Esophagus muscularis mucosa (tissue), 4 donors: ENCODE data around the gene DLG5. TPM values are rescaled to one million over a fixed set of nuclear protein-coding genes. Genes with fewer than 3 reads are reported as not detected.

Experiments used
- DNase-seq: peaks from one replicate; pipeline ENCODE4 v3.0.0-alpha.2; 2017; ENCODE audit errors: extremely low spot score
- H3K27ac ChIP-seq, 4 donors: fragments of 200-600 bp; sonication (generic); replicated peaks in 1 of 4; 1 replicate in 3 of 4; 2 replicates in 1 of 4; pipeline ENCODE4 v1.5.1; 2016 to 2019; ENCODE audit warnings: mild to moderate bottlenecking in 1 of 4
- H3K27me3 ChIP-seq, 4 donors: fragments of 200-600 bp; sonication (generic); one replicate each; pipeline versions ENCODE4 v1.5.1 to v1.6.0; 2016 to 2019
- H3K36me3 ChIP-seq, 4 donors: fragments of 200-600 bp; sonication (generic); one replicate each; pipeline ENCODE4 v1.5.1; 2016 to 2019
- H3K4me1 ChIP-seq, 4 donors: fragments of 200-600 bp; sonication (generic); one replicate each; pipeline ENCODE4 v1.5.1; 2016 to 2019
- H3K4me3 ChIP-seq, 4 donors: fragments of 200-600 bp; sonication (generic); 1 replicate in 2 of 4; 2 replicates in 2 of 4; pipeline ENCODE4 v1.5.1; 2016 to 2019; ENCODE audit warnings: mild to moderate bottlenecking in 4 of 4, moderate library complexity in 1 of 4
- H3K9me3 ChIP-seq, 4 donors: fragments of 200-600 bp; sonication (generic); 1 replicate in 3 of 4; 2 replicates in 1 of 4; pipeline ENCODE4 v1.5.1; 2016 to 2019
- EP300 ChIP-seq: sonication (generic); formaldehyde crosslinking; IDR thresholded peaks from one replicate; pipeline ENCODE4 v1.6.1; 2017; ENCODE audit warnings: antibody characterized with exemption
- POLR2A ChIP-seq: fragments of 450-650 bp; IDR thresholded peaks from one replicate; pipeline ENCODE4 v1.6.1; 2017; ENCODE audit warnings: antibody characterized with exemption, moderate library complexity, mild to moderate bottlenecking, low read depth
- POLR2AphosphoS5 ChIP-seq, 2 donors: sonication (generic); formaldehyde crosslinking; IDR thresholded peaks; one replicate each; pipeline ENCODE4 v1.6.1; 2017; ENCODE audit warnings: antibody characterized with exemption in 2 of 2
- WGBS: methylation state at CpG from one replicate; pipeline ENCODE4 v1.1.5; 2018; 5-methylcytosine and 5-hydroxymethylcytosine counted together
- intact Hi-C: fragments of 100-400 bp; cut with DNase I; formaldehyde crosslinking; loops from one replicate; pipeline ENCODE4 v1.15.1; 2023
- total RNA-seq, 4 donors: library from RNA; depleted of rRNA; stranded (reverse); fragments of >200 nt; gene quantifications; one replicate each; pipeline versions ENCODE4 v1.1.0 to v1.2.1, GENCODE V29; 2016
- TF ChIP-seq, protein P1 (sequence below), 3 experiments: fragments of 200-600 bp in 2 of 3; fragments of 450-650 bp in 1 of 3; sonication (generic) in 2 of 3; IDR thresholded peaks; one replicate each; pipeline ENCODE4 v1.5.1; 2017 to 2019; ENCODE audit warnings: antibody characterized with exemption in 3 of 3, mild to moderate bottlenecking in 2 of 3, moderate library complexity in 1 of 3

DLG5 gene
- total RNA-seq, 4 donors from 2014 or later = 55.7 to 120 (median 76.6) TPM

DNA sequence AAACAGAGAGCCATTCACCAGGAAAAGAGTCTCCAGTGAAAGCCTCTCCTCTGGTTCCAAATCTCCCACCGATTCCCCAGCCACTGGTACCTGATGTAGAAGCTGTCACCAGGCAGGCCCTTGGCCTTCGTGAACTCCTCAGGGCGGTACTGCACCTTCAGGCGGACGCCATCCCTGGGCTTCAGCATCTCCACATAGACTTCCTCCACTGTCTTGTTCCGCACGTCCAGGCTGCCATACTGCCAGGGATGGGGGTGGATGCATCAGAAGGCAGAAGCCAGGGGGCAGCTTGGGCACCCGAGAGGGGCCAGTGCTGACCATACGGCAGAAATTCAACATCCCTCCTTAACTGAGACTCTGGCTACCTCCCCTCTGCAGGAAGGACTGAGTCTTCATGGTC lies 118.8 kb downstream of the DLG5 start:
- WGBS = 92% methylated on average over 9 of the region's 9 CpGs
- H3K36me3 ChIP-seq = peaks cover 86 to 100% (median 93%) of the 10 kb centered on the region in 4 donors
- H3K27me3 ChIP-seq = no peaks in the 10 kb centered on the region
- H3K4me3 ChIP-seq = no peak overlapping the region
- DNase-seq = no peak
- no peaks in the 10 kb centered on the region for H3K9me3 ChIP-seq
- no peaks in the 10 kb centered on the region for H3K4me1 ChIP-seq
- no peak for TF ChIP-seq POLR2AphosphoS5 (IDR thresholded peaks at IDR 0.05)
- no peak overlapping the region for H3K27ac ChIP-seq
- intact Hi-C loops = no loop called here

DNA sequence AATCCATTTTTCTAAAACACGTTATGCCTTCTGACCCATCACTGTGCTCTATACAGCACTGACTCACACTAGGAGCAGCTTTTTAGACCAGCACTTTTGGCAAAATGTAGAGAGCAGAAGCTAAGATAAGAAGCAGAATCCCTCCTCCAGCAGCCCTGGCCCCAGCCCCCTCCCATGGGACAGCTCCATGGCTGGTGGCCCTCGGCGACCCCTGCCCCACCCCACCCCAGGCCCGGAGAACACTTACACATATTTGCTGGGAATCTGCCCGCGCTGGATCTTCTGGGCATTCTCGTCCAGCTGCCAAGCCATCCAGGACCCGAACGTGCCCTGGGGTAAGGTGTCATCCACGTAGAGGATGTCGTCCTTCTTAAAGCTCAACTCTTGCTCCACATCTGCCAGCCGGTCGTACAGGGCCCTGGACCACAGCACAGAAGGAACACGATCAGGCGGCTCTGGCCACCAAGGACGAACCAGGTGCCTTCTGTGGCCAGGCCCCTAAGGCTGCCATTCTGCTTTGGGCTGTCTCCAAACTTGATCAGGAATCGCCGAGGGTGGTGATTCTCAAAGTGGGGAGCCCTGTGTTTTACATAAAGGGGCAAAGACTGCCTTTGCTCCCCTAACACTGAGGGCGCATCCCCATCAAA lies 119.9 kb downstream of the DLG5 start:
- no peak for DNase-seq
- Histone ChIP-seq H3K9me3 (no peaks in the 10 kb centered on the region), H3K4me3 (no peak overlapping the region), H3K27ac (no peak overlapping the region), H3K36me3 (peaks cover 81 to 100% (median 92%) of the 10 kb centered on the region in 4 donors), H3K4me1 (no peaks in the 10 kb centered on the region), H3K27me3 (no peaks in the 10 kb centered on the region)
- intact Hi-C loops = no loop called here
- no peak for TF ChIP-seq POLR2AphosphoS5 (IDR thresholded peaks at IDR 0.05)
- TF ChIP-seq EP300 = no peak
- TF ChIP-seq POLR2A = no peak
- TF ChIP-seq, protein P1, sequence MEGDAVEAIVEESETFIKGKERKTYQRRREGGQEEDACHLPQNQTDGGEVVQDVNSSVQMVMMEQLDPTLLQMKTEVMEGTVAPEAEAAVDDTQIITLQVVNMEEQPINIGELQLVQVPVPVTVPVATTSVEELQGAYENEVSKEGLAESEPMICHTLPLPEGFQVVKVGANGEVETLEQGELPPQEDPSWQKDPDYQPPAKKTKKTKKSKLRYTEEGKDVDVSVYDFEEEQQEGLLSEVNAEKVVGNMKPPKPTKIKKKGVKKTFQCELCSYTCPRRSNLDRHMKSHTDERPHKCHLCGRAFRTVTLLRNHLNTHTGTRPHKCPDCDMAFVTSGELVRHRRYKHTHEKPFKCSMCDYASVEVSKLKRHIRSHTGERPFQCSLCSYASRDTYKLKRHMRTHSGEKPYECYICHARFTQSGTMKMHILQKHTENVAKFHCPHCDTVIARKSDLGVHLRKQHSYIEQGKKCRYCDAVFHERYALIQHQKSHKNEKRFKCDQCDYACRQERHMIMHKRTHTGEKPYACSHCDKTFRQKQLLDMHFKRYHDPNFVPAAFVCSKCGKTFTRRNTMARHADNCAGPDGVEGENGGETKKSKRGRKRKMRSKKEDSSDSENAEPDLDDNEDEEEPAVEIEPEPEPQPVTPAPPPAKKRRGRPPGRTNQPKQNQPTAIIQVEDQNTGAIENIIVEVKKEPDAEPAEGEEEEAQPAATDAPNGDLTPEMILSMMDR (IDR thresholded peaks at IDR 0.05) = no peak
- 92% methylated on average over 19 of the region's 19 CpGs for WGBS

DNA sequence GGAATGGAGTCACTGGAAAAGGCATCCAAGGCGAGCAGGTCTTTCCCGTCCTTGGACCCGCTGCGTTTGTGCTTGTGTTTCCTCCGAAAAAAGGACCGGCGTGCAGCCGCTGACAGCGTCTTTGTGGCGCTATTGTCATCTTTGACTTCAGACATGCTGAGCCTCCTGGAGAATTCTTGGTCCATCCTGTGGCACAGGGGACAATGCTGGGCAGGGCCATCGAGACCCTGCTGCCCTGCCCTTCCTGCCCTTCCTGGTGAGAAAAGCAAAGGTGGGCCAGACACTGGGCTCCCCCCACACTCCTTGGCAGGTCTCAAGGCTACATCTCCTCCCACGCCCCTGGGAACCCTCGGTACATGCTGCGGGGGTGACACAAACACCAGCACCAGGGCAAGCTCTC lies 120.9 kb downstream of the DLG5 start:
- Histone ChIP-seq H3K4me3 (no peak overlapping the region), H3K27me3 (no peaks in the 10 kb centered on the region), H3K4me1 (no peaks in the 10 kb centered on the region), H3K27ac (no peak overlapping the region), H3K9me3 (no peaks in the 10 kb centered on the region), H3K36me3 (peaks cover 73 to 99% (median 88%) of the 10 kb centered on the region in 4 donors)
- TF ChIP-seq EP300 = no peak
- TF ChIP-seq POLR2AphosphoS5 (IDR thresholded peaks at IDR 0.05) = no peak
- TF ChIP-seq, protein P1 (IDR thresholded peaks at IDR 0.05) = no peak
- TF ChIP-seq POLR2A = no peak
- 95% methylated on average over 10 of the region's 14 CpGs for WGBS
- DNase-seq = no peak
- intact Hi-C loops = no loop called here

DNA sequence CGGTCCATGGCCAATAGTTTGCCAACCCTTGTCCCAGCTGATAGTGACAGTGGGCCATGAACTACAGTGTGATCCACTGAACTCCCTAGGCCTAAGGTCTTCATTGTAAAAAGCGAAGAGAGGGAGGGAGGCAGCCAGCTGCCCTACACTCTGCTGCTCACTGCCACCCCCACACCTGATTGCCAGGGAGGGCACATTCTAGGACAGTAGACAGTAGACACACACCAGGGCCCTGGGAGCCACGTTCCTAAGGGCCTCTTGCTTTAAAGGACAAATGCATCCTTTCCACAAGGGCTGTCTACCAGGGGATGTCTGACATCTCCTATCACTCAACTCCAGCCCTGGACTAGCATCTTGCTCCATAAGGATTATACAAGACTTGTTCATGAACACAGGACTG lies 122.2 kb downstream of the DLG5 start:
- intact Hi-C loops = no loop called here
- no peaks in the 10 kb centered on the region for H3K9me3 ChIP-seq
- TF ChIP-seq POLR2A = no peak
- TF ChIP-seq POLR2AphosphoS5 (IDR thresholded peaks at IDR 0.05) = no peak
- TF ChIP-seq, protein P1 (IDR thresholded peaks at IDR 0.05) = no peak
- no peak for TF ChIP-seq EP300
- H3K4me3 ChIP-seq = no peak overlapping the region
- WGBS = 81% methylated on average over 3 of the region's 3 CpGs
- no peak for DNase-seq
- H3K4me1 ChIP-seq = no peaks in the 10 kb centered on the region
- peaks cover 68 to 99% (median 88%) of the 10 kb centered on the region in 4 donors for H3K36me3 ChIP-seq
- H3K27me3 ChIP-seq = no peaks in the 10 kb centered on the region
- H3K27ac ChIP-seq = no peak overlapping the region

DNA sequence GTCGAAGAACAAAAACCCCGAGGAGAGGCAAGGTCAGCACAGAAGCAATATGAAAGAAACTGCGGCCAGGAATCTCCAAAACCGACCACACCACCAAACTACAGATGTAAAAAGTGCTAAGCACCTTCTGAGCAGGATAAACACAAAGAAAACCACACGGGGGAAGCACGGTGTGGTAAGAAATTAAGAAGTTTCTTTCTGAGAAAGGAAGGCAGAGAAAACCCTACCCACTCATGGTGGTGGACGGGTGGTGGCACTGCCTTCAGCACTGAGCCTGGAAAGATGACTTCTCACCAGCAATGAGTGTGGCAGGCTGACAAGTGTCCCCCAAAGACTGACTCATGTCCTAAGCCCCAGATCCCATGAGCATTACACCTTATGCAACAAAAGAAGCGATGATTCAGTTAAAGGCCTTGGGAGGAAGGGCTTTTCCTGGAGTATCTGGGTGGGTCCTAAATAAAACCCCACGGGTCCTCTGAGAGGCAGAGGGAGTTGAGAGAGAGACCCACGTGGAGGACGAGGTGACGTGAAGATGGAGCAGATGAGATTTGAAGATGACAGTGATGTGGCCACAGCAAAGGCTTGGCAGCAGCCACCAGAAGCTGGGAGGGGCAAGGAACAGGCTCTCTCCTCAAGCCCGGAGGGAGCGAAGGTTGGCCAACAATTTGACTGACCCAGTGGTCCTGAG lies 124.9 kb downstream of the DLG5 start:
- Histone ChIP-seq H3K27me3 (no peaks in the 10 kb centered on the region), H3K4me3 (no peak overlapping the region), H3K27ac (no peak overlapping the region), H3K4me1 (no peaks in the 10 kb centered on the region), H3K9me3 (no peaks in the 10 kb centered on the region), H3K36me3 (peaks cover 62 to 99% (median 87%) of the 10 kb centered on the region in 4 donors)
- intact Hi-C loops = no loop called here
- 85% methylated on average over 14 of the region's 14 CpGs for WGBS
- DNase-seq = no peak
- no peak for TF ChIP-seq EP300
- no peak for TF ChIP-seq POLR2AphosphoS5 (IDR thresholded peaks at IDR 0.05)
